GM10248 (cell line): ENCODE measurements around the gene ME3.

ENCODE experiments used
- CTCF ChIA-PET: fragments of 300-600 bp; sonication (Branson Sonifier 250); formaldehyde crosslinking; extraction: SDS; loops from one replicate; lab custom pipeline; 2021; ENCODE audit warnings: antibody characterized with exemption; lab: Yijun Ruan, JAX
- POLR2A ChIA-PET: fragments of 350-650 bp; sonication (Branson Sonifier 250); formaldehyde crosslinking; extraction: SDS; loops from one replicate; lab custom pipeline; 2020; ENCODE audit warnings: antibody characterized with exemption; lab: Yijun Ruan, JAX
- DNase-seq: peaks from one replicate; pipeline ENCODE4 v3.0.0; 2012; ENCODE audit errors: extremely low spot score
- TF ChIP-seq, protein P1 (sequence below): IDR thresholded peaks from 2 replicates; pipeline ENCODE4 v1.5.1; 2012; ENCODE audit warnings: mild to moderate bottlenecking, low read depth; ENCODE audit errors: extremely low read depth, missing control alignments, control extremely low read depth

ME3 gene

DNA sequence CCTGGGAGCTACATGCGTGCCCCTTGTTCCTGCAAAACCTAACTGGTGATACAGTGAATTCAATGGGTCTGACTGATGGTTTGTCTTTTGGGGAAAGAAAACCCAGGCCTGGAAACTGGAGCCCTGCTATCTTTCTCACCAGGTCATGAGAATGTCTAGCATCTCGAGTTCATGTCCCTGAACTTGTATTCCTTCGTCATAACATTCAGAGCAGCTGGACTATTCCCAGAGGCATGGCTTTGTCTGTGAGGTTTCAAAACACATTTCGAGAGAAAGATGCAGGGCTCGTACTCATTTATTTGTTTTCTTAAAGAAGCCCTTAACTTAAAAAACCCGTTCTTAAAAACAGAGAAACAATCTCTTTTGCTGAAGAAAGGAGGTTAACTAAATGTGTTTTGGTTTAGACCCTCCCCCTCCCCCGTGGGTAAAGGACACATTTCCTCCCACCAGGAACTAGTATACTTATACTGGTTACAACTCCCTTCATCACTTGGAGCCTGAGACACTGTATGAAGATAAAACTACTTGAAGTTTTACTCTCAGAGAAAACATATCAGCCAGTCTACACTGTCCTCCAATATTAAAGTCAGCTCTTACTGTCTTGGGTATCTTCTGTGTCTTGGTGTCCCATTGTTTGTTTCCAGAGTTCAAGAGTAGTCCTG is 43.2 kb downstream of the ME3 start:
- TF ChIP-seq, protein P1, sequence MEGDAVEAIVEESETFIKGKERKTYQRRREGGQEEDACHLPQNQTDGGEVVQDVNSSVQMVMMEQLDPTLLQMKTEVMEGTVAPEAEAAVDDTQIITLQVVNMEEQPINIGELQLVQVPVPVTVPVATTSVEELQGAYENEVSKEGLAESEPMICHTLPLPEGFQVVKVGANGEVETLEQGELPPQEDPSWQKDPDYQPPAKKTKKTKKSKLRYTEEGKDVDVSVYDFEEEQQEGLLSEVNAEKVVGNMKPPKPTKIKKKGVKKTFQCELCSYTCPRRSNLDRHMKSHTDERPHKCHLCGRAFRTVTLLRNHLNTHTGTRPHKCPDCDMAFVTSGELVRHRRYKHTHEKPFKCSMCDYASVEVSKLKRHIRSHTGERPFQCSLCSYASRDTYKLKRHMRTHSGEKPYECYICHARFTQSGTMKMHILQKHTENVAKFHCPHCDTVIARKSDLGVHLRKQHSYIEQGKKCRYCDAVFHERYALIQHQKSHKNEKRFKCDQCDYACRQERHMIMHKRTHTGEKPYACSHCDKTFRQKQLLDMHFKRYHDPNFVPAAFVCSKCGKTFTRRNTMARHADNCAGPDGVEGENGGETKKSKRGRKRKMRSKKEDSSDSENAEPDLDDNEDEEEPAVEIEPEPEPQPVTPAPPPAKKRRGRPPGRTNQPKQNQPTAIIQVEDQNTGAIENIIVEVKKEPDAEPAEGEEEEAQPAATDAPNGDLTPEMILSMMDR, result no peak
- no peak for DNase-seq
- ChIA-PET POLR2A (no interaction called here), CTCF (interaction anchor here (1.6 to 2.5 kb wide), 2 partner anchors 11 to 14 kb away, joined by 3 to 7 read pairs; no protein-coding TSS in a partner anchor)

DNA sequence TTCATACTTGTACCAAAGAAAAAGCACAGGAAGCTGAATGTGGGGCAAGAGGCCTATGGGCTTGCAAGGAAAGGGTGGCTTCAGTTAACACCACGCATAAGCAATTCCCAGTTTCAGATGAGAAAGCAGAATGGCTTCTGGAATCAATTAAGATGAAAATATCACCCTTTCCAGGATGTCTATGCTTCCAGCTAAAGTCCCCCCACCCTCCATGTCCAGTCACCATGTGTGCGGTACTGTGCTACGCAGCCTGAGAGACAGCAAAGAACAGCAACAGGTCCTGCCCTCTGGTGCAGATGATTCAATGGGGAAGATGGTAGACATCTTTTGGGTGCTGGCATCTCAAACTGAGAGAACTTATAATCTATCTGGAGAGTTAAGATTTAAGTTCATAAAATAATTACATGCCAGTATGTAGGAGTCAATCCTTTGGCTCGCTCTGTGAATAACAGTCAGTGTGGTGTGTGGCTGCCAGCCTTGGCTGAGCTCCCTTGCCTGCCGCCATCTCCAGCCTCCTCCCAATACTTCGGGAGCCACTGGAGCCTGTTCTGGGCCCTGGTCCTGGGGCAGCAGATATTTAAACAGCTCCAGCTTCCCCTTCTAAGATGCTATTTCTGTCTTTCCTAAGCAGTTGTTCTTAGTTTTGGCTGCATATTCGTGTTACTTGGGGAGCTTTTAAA is 44.5 kb downstream of the ME3 start:
- DNase-seq, result no peak
- ChIA-PET CTCF (interaction anchor here (1.1 to 1.6 kb wide), 2 partner anchors 15 to 19 kb away, joined by 3 to 4 read pairs; no protein-coding TSS in a partner anchor), POLR2A (no interaction called here)
- TF ChIP-seq, protein P1, result no peak

DNA sequence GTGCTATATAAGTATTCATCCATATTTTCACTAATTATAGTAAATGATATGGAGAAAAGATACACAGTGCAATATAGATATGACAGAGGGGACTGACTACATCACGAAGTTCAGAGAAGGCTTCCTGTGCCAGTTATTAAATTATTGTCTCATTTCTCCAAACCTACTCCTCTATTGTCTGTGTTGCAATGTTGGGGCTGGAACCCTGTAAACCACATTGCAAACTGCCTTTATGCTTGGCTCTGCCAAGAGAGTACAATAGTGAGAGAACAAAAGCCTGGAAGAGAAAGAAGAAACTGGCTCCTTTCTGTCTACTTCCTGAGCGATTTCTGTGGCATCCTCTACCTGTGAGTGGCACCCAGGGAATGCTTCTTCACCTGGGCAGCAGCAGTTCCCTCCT is 46.4 kb downstream of the ME3 start:
- TF ChIP-seq, protein P1, result no peak
- ChIA-PET CTCF (interaction anchor here (1.1 kb wide), 1 partner anchor 18 kb away, joined by 3 read pairs; no protein-coding TSS in a partner anchor), POLR2A (no interaction called here)
- DNase-seq, result no peak

DNA sequence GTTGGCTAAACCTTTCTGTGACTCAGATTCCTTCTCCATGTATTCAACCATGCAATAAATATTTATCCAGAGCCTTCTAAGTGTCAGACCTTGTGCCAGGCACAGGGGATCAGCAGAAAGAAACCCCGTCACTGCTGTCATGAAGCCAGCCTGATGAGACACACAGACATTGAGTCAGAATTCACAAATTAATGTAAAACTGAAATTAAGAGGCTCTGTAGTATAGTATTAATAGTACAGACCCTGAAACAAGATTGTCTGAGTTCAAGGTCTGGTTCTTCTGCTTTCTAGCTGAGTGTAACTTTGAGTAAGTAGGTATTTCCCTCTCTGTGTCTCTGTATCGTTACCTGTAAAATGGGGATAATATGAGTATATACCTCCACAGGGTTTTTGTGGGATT is 46.9 kb downstream of the ME3 start:
- no peak for DNase-seq
- ChIA-PET POLR2A (no interaction called here), CTCF (interaction anchor here (1.0 to 1.1 kb wide), 2 partner anchors 13 to 17 kb away, joined by 3 read pairs; no protein-coding TSS in a partner anchor)
- TF ChIP-seq, protein P1, result no peak

DNA sequence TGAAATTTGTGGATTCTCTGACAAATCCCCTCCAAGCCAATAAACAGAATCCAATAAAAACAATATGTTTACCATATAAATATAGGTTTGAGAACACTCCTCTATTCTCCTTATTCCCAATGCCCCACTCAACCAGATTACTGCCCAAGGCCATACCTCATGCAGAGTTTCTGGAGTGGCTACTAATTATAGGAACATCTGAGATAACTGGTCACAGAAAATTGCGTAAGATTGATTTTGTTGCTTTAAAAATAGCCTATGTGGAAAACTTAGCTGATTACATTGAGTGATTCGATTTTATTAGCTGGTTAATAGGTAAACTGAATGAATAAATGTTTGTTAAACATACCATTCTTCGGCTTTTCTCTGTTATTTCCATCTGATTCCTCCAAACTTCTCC is 48.0 kb downstream of the ME3 start:
- DNase-seq, result no peak
- ChIA-PET POLR2A (no interaction called here), CTCF (interaction anchor here (0.9 to 1.0 kb wide), 2 partner anchors 12 to 16 kb away, joined by 3 to 4 read pairs; no protein-coding TSS in a partner anchor)
- TF ChIP-seq, protein P1, result no peak

DNA sequence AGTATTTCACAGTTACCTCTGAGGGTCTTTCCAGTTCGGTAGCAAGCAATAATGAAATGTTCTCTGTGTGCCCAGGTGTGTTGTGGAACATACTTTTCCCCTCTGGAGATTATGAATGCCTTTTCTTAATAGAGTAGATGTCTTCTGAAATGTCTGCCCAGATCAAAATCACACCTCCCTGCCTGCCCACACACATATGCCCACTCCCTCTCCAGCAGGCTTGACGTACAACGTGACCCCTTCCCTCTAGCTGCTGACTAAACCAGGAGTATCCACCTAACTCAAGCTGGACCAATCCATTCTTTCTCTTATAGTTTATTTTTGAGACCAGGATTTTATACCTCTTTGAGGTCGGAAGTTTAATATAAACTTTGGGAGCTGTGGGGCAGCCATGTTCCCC is 48.7 kb downstream of the ME3 start:
- TF ChIP-seq, protein P1, result no peak
- CTCF ChIA-PET, result interaction anchor here (0.9 kb wide), 1 partner anchor 15 kb away, joined by 4 read pairs; no protein-coding TSS in a partner anchor
- POLR2A ChIA-PET, result no interaction called here
- no peak for DNase-seq
